Measurements from ENCODE around the gene ALDOA.

- no peak for TF ChIP-seq POLR2AphosphoS5 (IDR thresholded peaks at IDR 0.05; ENCODE audit: low read depth)
- TF ChIP-seq CTCF (IDR thresholded peaks at IDR 0.05; ENCODE audit: insufficient read depth, low read length) = no peak
- no peak for TF ChIP-seq REST (IDR thresholded peaks at IDR 0.05; ENCODE audit: insufficient replicate concordance, low read depth)
- TF ChIP-seq SPI1 (IDR thresholded peaks at IDR 0.05; ENCODE audit: borderline replicate concordance, low read depth) = no peak
Measured at GRCh38 chr16:30110661-30111060, 45.1 kb downstream of the ALDOA start.
